ENCODE results near the gene BGN. TPM values are rescaled to one million over a fixed set of nuclear protein-coding genes. Genes with fewer than 3 reads are reported as not detected.

The BGN gene
- total and polyA plus RNA-seq, 8 donors, result 6.2 to 64.3 (median 16.2) TPM

DNA sequence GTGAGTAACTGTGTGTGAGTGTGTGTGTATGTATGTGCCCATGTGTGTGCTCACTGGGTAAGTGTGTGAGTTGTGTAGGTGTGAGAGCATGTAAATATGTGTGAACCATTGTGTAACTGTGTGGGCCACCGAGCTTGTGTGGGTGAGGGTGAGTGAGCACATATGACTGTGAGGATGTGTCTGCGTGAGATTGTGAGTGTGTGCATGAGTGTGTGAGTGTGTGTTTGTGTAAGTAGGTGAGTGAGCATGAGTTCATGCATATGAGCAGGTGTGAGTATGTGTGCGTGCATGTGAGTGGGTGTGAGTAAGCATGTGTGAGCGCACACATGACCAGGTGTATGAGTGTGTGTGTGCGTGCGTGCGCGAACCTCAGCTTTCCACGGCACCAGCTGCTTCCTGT is 21.3 kb downstream of the BGN start:
- no peaks in the 10 kb centered on the region for H3K9me3 ChIP-seq
- H3K4me1 ChIP-seq, result peaks cover 0 to 5% (median 0%) of the 10 kb centered on the region in 4 donors
- WGBS, 5 donors, result 63 to 81% (median 68%) methylated on average over 9 of the region's 9 CpGs
- TF ChIP-seq POLR2AphosphoS5 (IDR thresholded peaks at IDR 0.05) (no peak), EP300 (IDR thresholded peaks at IDR 0.05) (no peak), POLR2A (IDR thresholded peaks at IDR 0.05) (no peak)
- TF ChIP-seq, protein P1, sequence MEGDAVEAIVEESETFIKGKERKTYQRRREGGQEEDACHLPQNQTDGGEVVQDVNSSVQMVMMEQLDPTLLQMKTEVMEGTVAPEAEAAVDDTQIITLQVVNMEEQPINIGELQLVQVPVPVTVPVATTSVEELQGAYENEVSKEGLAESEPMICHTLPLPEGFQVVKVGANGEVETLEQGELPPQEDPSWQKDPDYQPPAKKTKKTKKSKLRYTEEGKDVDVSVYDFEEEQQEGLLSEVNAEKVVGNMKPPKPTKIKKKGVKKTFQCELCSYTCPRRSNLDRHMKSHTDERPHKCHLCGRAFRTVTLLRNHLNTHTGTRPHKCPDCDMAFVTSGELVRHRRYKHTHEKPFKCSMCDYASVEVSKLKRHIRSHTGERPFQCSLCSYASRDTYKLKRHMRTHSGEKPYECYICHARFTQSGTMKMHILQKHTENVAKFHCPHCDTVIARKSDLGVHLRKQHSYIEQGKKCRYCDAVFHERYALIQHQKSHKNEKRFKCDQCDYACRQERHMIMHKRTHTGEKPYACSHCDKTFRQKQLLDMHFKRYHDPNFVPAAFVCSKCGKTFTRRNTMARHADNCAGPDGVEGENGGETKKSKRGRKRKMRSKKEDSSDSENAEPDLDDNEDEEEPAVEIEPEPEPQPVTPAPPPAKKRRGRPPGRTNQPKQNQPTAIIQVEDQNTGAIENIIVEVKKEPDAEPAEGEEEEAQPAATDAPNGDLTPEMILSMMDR (IDR thresholded peaks at IDR 0.05), result no peak
- intact Hi-C loops (cut with DNase I; ENCODE audit: low total_unique reads), result no loop called here
- H3K36me3 ChIP-seq, result no peaks in the 10 kb centered on the region
- H3K27ac ChIP-seq, result no peak overlapping the region
- H3K4me3 ChIP-seq, result no peak overlapping the region
- DNase-seq, result no peak
- peaks cover 10 to 50% (median 48%) of the 10 kb centered on the region in 3 donors for H3K27me3 ChIP-seq

DNA sequence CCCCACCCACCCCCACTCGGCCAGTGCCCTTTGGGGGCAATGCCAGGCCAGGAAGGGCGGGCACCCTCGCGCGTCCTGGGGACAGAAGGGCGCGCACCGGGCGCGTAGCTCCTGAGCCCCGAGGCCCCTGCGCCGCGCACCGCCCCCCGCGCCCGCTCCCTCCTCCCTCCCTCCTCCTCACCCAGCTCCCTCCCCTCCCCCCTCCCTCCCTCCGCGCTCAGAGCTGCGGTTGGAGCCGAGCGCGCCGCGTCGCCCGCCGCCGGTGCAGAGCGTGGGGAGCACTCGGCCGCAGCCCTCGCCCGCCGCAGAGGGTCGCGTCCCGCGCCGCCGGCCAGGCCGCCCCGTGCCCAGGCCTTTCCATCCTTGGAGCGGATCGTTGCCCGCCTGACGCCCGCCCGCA is 22.6 kb downstream of the BGN start, which contains the start of gene ATP2B3:
Gene ATP2B3, plus strand, starts transcription at position 220 of the 400 bp plus-strand sequence. CDS start 18,606 bp downstream, outside the sequence.
- Histone ChIP-seq H3K36me3 (no peaks in the 10 kb centered on the region), H3K27me3 (peaks cover 10 to 60% (median 60%) of the 10 kb centered on the region in 3 donors), H3K27ac (no peak within 1 kb of the TSS), H3K4me1 (peaks cover 0 to 5% (median 0%) of the 10 kb centered on the region in 4 donors), H3K9me3 (no peaks in the 10 kb centered on the region), H3K4me3 (no peak within 1 kb of the TSS)
- WGBS, 5 donors, result 0 to 18% (median 11%) methylated on average over 9 to 36 of the region's 50 CpGs; no CpG with 5 or more reads in 1 of the 5 donors
- intact Hi-C loops (cut with DNase I; ENCODE audit: low total_unique reads), result no loop called here
- TF ChIP-seq EP300 (IDR thresholded peaks at IDR 0.05), result no peak
- TF ChIP-seq, protein P1 (IDR thresholded peaks at IDR 0.05), result no peak
- no peak for TF ChIP-seq POLR2A (IDR thresholded peaks at IDR 0.05)
- TF ChIP-seq POLR2AphosphoS5 (IDR thresholded peaks at IDR 0.05), result no peak
- DNase-seq, result peak in 1 of 2 donors; percentile 36

DNA sequence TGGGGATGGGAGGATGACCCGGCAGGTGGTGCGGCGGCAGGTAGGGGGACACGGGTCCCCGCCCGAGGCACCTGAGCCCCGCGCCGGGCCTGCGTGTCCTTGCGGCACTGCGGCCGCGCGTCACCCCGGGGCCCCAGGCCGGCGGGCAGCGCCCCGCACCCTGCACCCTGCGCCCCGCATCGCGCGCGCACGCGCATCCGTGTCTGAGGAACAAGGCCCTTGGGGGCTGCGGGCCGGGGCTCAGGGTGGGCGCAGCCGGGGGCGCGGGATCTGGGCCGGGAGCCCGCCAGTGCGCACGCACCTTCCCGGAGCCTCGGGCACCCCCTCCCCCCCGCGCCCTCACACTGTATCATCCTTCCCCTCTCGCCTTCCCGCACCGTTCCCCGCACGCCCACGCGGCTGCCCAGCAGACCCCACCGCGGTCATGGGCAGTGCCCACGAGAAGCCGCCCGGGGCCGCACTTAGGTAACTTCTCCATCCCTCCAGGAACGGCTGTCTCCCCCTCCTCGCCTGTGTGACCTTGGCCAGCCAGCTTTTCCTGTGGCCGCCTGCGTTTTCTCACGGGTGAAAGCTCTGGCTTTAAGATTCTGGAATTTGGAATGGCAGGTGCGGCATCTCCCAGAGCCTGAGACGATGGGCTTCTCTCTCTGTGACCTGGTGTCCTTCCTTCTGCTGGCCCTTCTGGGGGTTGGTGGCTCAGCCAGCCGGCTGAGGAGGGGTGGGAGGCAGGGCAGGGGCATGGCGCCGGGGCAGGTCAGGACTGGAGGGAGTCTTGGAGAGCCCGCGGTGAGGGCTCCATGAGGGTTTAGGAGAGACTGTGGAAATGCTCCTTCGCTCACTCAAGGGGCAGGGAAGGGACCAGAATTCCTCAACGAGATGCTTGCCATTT is 23.4 kb downstream of the BGN start:
- WGBS, 5 donors, result 4 to 41% (median 6%) methylated on average over 15 to 48 of the region's 70 CpGs
- no peak for DNase-seq
- no peaks in the 10 kb centered on the region for H3K36me3 ChIP-seq
- no peaks in the 10 kb centered on the region for H3K9me3 ChIP-seq
- intact Hi-C loops (cut with DNase I; ENCODE audit: low total_unique reads), result no loop called here
- TF ChIP-seq EP300 (IDR thresholded peaks at IDR 0.05), result no peak
- TF ChIP-seq, protein P1 (IDR thresholded peaks at IDR 0.05), result no peak
- no peak for TF ChIP-seq POLR2AphosphoS5 (IDR thresholded peaks at IDR 0.05)
- H3K4me3 ChIP-seq, result no peak overlapping the region
- peaks cover 0 to 5% (median 0%) of the 10 kb centered on the region in 4 donors for H3K4me1 ChIP-seq
- H3K27ac ChIP-seq, result no peak overlapping the region
- peaks cover 10 to 62% (median 60%) of the 10 kb centered on the region in 3 donors for H3K27me3 ChIP-seq

DNA sequence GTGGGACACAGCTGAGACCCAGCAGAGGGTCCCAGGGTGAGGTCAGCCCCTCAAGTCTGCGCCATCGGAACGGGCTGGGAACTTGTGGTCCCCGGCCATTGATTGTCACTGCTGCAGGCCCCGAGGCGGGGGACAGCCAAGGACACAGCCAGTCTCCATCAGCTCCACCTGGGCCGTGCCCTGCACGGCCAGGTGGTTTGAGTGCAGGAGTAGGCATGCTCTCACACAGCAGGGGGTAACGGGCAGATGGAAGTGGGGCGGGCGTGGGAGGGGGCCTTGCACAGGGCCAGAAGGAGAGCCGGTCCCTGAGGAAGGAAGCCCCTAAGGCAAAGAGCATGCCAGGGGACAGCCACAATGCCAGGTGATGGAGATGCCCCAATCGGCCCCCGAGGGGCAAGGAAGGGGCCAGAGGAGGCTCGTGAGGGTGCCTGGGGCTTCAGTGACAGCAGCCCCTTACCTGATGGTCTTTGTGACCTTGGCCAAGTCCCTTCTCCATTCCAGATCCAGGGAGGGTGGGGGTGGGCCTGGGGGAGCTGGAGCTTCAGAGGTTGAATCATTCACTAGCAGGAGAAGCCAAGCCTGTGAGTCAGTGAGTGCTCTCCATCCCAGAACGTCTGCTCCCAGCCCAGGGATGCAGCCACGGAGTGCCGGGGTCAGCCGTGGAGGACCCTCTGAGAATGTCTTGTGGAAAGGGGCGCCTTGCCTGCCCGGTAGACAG is 24.9 kb downstream of the BGN start:
- TF ChIP-seq, protein P1 (IDR thresholded peaks at IDR 0.05), result no peak
- no peak for TF ChIP-seq POLR2AphosphoS5 (IDR thresholded peaks at IDR 0.05)
- no peak for TF ChIP-seq EP300 (IDR thresholded peaks at IDR 0.05)
- TF ChIP-seq POLR2A (IDR thresholded peaks at IDR 0.05), result no peak
- intact Hi-C loops (cut with DNase I; ENCODE audit: low total_unique reads), result no loop called here
- 70 to 75% (median 74%) methylated on average over 10 to 21 of the region's 21 CpGs; no CpG with 5 or more reads in 1 of the 5 donors for WGBS, 5 donors
- Histone ChIP-seq H3K27ac (no peak overlapping the region), H3K36me3 (no peaks in the 10 kb centered on the region), H3K4me3 (no peak overlapping the region), H3K4me1 (peaks cover 0 to 5% (median 0%) of the 10 kb centered on the region in 4 donors), H3K27me3 (peaks cover 10 to 66% (median 62%) of the 10 kb centered on the region in 3 donors), H3K9me3 (no peaks in the 10 kb centered on the region)
- no peak for DNase-seq

Measured in stomach (tissue), 9 donors.